Common myeloid progenitor, CD34-positive (primary cell): ENCODE results near the gene TTC3.

Experiments
- CTCF ChIA-PET: fragments of 350-600 bp; sonication (Branson Sonifier 250); formaldehyde crosslinking; loops from one replicate; lab custom pipeline; 2021; ENCODE audit warnings: antibody characterized with exemption; lab: Charles Lee
- POLR2A ChIA-PET: fragments of 350-600 bp; sonication (Branson Sonifier 250); formaldehyde crosslinking; loops from one replicate; lab custom pipeline; 2021; ENCODE audit warnings: antibody characterized with exemption; lab: Charles Lee
- DNase-seq, 3 donors: peaks; one replicate each; pipeline versions ENCODE4 v3.0.0 to v3.0.0-alpha.2; 2013
- H3K27ac ChIP-seq, 2 experiments: 1 replicate in 1 of 2; 2 replicates in 1 of 2; pipeline ENCODE4 v1.7.0; 2013; ENCODE audit warnings: inconsistent platforms in 2 of 2, low read length in 2 of 2, mild to moderate bottlenecking in 2 of 2, low read depth in 1 of 2, moderate library complexity in 1 of 2; ENCODE audit not compliant: severe bottlenecking in 2 of 2, insufficient read depth in 1 of 2, poor library complexity in 1 of 2
- H3K27me3 ChIP-seq, 5 experiments: replicated peaks in 2 of 5; 1 replicate in 3 of 5; 2 replicates in 2 of 5; pipeline versions ENCODE4 v1.6.1 to v1.7.0; 2013; ENCODE audit warnings: low read length in 4 of 5, mild to moderate bottlenecking in 2 of 5, moderate library complexity in 2 of 5, inconsistent platforms in 1 of 5; ENCODE audit not compliant: insufficient read depth in 5 of 5, control insufficient read depth in 4 of 5
- H3K36me3 ChIP-seq, 4 experiments: 1 replicate in 2 of 4; 2 replicates in 2 of 4; pipeline versions ENCODE4 v1.6.1 to v1.7.0; 2013; ENCODE audit warnings: low read length in 3 of 4, control low read depth in 1 of 4, mild to moderate bottlenecking in 1 of 4; ENCODE audit not compliant: control insufficient read depth in 4 of 4, insufficient read depth in 4 of 4
- H3K4me1 ChIP-seq, 4 experiments: 1 replicate in 3 of 4; 2 replicates in 1 of 4; pipeline versions ENCODE4 v1.6.1 to v1.7.1; 2013; ENCODE audit warnings: low read length in 3 of 4, mild to moderate bottlenecking in 3 of 4, control low read depth in 1 of 4, inconsistent platforms in 1 of 4, moderate library complexity in 1 of 4; ENCODE audit not compliant: control insufficient read depth in 4 of 4, insufficient read depth in 4 of 4; ENCODE audit errors: control extremely low read depth in 1 of 4
- H3K4me3 ChIP-seq, 7 experiments: 1 replicate in 4 of 7; 2 replicates in 3 of 7; pipeline versions ENCODE4 v1.5.1 to v1.7.0; 2013; ENCODE audit warnings: mild to moderate bottlenecking in 7 of 7, low read length in 6 of 7, moderate library complexity in 6 of 7, inconsistent platforms in 2 of 7, low read depth in 2 of 7, control low read depth in 1 of 7; ENCODE audit not compliant: insufficient read depth in 4 of 7, control insufficient read depth in 1 of 7; ENCODE audit errors: extremely low read depth in 1 of 7
- H3K9me3 ChIP-seq, 5 experiments: 1 replicate in 4 of 5; 2 replicates in 1 of 5; pipeline versions ENCODE4 v1.6.1 to v1.7.1; 2013; ENCODE audit warnings: low read length in 4 of 5, mild to moderate bottlenecking in 2 of 5, inconsistent platforms in 1 of 5, low read depth in 1 of 5, moderate library complexity in 1 of 5; ENCODE audit not compliant: control insufficient read depth in 4 of 5, insufficient read depth in 2 of 5; ENCODE audit errors: control extremely low read depth in 1 of 5
- WGBS: methylation state at CpG from one replicate; pipeline ENCODE4 v1.1.5; 2013; ENCODE audit not compliant: insufficient coverage; 5-methylcytosine and 5-hydroxymethylcytosine counted together

Gene TTC3

DNA sequence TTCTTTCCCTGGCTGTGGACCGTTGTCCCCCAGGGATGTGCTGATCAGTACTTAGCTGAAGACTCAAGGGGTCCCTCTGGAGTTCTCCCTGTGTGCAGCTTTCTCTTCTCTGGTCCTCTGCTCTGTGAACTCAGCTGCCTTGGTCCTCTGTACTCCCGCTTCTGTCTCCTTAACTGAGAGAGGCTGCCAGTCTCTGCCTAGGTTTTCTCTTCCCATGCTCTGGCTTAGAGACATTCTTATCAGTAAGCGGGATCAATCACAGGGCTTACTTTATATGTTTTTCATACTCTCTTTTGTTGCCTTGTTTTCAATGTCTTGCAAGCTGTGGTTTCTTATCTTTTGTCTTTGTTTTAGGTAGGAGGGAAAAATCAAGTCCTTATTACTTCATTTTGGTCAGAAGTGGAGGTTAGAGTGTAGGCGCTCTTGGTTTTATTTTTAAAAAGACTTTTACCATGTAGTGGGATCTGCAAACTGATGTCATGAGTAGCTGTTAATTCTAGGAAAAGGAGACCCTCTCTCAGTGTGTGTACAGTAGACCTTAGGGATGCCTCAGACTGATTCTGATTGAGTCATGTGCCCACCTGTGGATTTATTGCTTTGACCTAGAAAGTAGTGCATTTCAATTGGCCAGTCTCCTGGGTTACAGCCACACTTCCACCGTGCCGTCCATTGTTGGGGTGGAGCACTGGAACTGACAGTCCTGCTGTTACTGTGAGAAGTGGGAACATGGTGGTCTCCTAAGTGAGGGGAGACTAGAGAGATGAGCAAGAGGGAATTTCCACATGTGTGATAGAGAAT, 46.6 kb downstream of the TTC3 start:
- Histone ChIP-seq H3K4me3 (no peak overlapping the region), H3K4me1 (no peaks in the 10 kb centered on the region), H3K27ac (no peak overlapping the region), H3K36me3 (peaks cover 11 to 22% (median 11%) of the 10 kb centered on the region in 4 experiments), H3K27me3 (no peaks in the 10 kb centered on the region), H3K9me3 (no peaks in the 10 kb centered on the region)
- ChIA-PET POLR2A (no interaction called here), CTCF (interaction anchor here (0.8 to 0.9 kb wide), 2 partner anchors 79 to 143 kb away, joined by 4 read pairs; no protein-coding TSS in a partner anchor)
- WGBS, result 90% methylated on average over 5 of the region's 6 CpGs
- DNase-seq, result no peak

DNA sequence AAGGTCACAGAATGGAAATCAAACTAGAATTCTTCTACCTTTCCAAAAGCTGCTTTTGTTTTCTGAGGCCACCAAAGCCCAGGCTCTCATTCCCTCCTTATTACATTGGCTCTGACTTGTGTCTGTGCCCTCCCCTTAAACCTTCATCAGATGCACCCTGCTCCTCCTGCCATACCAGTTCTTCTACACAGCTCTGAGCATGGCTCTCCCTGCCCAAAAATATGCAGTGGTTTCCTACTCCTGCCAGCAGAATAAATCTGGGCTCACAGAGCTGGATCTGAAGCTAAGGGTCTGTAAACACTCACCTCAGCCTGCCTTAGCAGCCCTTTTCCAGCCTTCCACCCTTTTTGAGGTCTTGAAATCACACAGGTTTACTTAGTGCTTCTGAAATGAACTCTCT, 55.0 kb downstream of the TTC3 start:
- Histone ChIP-seq H3K4me3 (no peak overlapping the region), H3K27ac (no peak overlapping the region), H3K9me3 (no peaks in the 10 kb centered on the region), H3K36me3 (peaks cover 3 to 62% (median 36%) of the 10 kb centered on the region in 4 experiments), H3K4me1 (no peaks in the 10 kb centered on the region), H3K27me3 (no peaks in the 10 kb centered on the region)
- POLR2A ChIA-PET, result no interaction called here
- no peak for DNase-seq
- CTCF ChIA-PET, result no interaction called here

DNA sequence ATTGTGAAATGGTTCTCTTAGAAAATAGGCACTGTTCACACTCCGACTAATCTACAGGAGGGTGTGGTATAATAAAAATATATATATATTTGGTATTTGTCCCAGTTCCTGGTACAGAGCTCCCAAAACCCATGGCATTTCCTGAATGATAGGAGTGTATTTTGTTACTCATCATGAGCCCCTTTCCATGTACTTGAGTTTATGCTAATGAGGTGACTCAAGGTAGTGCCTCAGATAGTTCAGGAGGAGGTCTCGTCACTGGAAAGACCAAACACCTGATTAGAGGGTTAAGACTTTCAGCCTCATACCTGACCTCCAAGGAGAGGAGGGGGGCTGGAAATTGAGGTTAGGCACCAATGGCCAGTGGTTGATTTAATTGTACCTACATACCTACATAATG, 57.9 kb downstream of the TTC3 start:
- Histone ChIP-seq H3K9me3 (peaks cover 0 to 4% (median 0%) of the 10 kb centered on the region in 5 experiments), H3K27me3 (no peaks in the 10 kb centered on the region), H3K27ac (no peak overlapping the region), H3K36me3 (peaks cover 8 to 80% (median 51%) of the 10 kb centered on the region in 4 experiments), H3K4me3 (no peak overlapping the region), H3K4me1 (no peaks in the 10 kb centered on the region)
- POLR2A ChIA-PET, result no interaction called here
- no CpG with 5 or more reads among the region's 2 CpGs for WGBS
- CTCF ChIA-PET, result no interaction called here
- DNase-seq, result no peak

DNA sequence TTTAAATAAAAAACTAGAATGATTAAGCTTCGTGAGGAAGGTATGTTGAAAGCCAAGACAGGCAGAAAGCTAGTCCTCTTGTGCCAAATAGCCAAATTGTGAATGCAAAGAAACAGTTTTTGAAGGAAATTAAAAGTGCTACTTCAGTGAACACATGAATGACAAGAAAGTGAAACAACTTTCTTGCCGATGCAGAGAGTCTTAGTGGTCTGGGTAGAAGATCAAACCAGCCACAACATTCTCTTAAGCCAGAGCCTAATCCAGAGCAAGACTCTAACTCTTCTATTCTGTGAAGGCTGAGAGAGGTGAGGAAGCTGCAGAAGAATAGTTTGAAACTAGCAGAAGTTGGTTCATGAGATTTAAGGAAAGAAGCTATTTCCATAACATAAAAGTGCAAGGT, 63.2 kb downstream of the TTC3 start:
- no peak overlapping the region for H3K27ac ChIP-seq
- 100% methylated on average over 2 of the region's 2 CpGs for WGBS
- ChIA-PET POLR2A (no interaction called here), CTCF (interaction anchor here (1.4 kb wide), 1 partner anchor 13 kb away, joined by 3 read pairs; no protein-coding TSS in a partner anchor)
- H3K27me3 ChIP-seq, result no peaks in the 10 kb centered on the region
- peaks cover 2 to 19% (median 5%) of the 10 kb centered on the region in 5 experiments for H3K9me3 ChIP-seq
- DNase-seq, result no peak
- H3K4me1 ChIP-seq, result no peaks in the 10 kb centered on the region
- H3K36me3 ChIP-seq, result peaks cover 27 to 86% (median 52%) of the 10 kb centered on the region in 4 experiments
- H3K4me3 ChIP-seq, result no peak overlapping the region

DNA sequence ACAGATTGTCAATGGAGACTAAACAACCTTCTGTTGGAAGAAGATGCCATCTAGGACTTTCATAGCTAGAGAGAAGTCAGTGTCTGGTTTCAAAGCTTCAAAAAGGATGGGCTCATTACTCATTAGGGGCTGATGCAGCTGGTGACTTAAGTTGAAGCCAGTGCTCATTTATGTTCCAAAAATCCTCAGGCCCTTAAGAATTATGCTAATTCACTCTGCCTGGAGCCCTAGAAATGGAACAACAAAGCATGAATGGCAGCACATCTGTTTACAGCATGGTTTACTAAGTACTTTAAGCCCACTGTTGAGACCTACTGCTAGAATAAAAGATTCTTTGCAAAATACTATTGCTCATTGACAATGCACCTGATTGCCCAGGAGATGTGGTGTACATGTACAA, 63.7 kb downstream of the TTC3 start:
- Histone ChIP-seq H3K27me3 (no peaks in the 10 kb centered on the region), H3K4me1 (no peaks in the 10 kb centered on the region), H3K4me3 (no peak overlapping the region), H3K36me3 (peaks cover 27 to 85% (median 50%) of the 10 kb centered on the region in 4 experiments), H3K27ac (no peak overlapping the region), H3K9me3 (peaks cover 2 to 19% (median 5%) of the 10 kb centered on the region in 5 experiments)
- CTCF ChIA-PET, result interaction anchor here (0.6 to 1.4 kb wide), 2 partner anchors 14 to 318 kb away, joined by 3 read pairs; no protein-coding TSS in a partner anchor
- no peak for DNase-seq
- POLR2A ChIA-PET, result no interaction called here

DNA sequence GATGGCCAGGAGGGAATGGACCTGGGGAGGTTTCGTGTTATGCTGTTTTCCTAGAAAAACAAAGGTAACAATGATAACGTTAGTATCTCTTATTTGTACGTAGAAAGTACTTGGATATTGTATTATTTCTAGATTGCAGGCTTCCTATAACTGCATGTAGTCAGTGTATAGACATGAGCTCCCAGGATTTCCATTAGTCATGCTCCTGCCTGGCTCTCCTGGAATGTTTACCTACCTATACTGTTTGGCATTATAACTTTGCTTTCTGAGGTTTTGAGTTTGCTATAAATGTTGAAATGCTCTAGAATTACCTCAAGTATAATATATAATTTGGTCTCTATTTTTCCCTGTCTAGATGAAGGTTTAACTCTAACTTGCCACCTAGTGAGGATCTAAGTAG, 66.1 kb downstream of the TTC3 start:
- H3K9me3 ChIP-seq, result peaks cover 2 to 19% (median 5%) of the 10 kb centered on the region in 5 experiments
- CTCF ChIA-PET, result no interaction called here
- POLR2A ChIA-PET, result interaction anchor here (0.5 kb wide), 1 partner anchor 170 kb away, joined by 4 read pairs; no protein-coding TSS in a partner anchor
- no peaks in the 10 kb centered on the region for H3K27me3 ChIP-seq
- H3K4me1 ChIP-seq, result no peaks in the 10 kb centered on the region
- WGBS, result 100% methylated on average over 2 of the region's 3 CpGs
- peaks cover 25 to 72% (median 40%) of the 10 kb centered on the region in 4 experiments for H3K36me3 ChIP-seq
- no peak for DNase-seq
- no peak overlapping the region for H3K4me3 ChIP-seq
- no peak overlapping the region for H3K27ac ChIP-seq

DNA sequence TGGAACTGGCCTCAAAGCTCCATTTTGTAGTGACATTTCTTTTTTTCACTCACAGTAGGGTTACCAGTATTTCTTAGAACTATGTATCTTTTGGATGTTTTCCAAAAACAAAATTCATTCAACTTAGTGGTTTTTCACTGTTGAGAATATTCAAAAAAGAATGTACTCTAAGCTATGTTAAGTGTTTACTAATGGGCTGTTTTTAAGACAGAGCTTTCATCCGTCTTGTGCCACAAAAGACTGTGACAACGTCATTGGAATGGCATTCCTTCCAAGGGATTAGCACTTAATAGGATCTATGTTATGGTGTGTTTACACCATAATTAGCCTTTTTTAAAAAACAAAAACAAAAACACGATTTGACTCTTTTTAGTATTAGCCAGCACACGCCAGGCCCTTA, 66.8 kb downstream of the TTC3 start:
- Histone ChIP-seq H3K27ac (no peak overlapping the region), H3K36me3 (peaks cover 29 to 72% (median 38%) of the 10 kb centered on the region in 4 experiments), H3K4me3 (no peak overlapping the region), H3K9me3 (peaks cover 2 to 19% (median 5%) of the 10 kb centered on the region in 5 experiments), H3K4me1 (no peaks in the 10 kb centered on the region), H3K27me3 (no peaks in the 10 kb centered on the region)
- POLR2A ChIA-PET, result interaction anchor here (0.6 kb wide), 1 partner anchor 973 kb away, joined by 3 read pairs; no protein-coding TSS in a partner anchor
- WGBS, result 100% methylated on average over 1 of the region's 4 CpGs
- no peak for DNase-seq
- CTCF ChIA-PET, result no interaction called here
